Hematopoietic multipotent progenitor cell treated with erythropoietin and hydrocortisone succinate and interleukin-3 and kit ligand, for 4 days (in vitro differentiated cells): ENCODE results near the gene BICDL2.

Experiments
- DNase-seq: peaks from one replicate; pipeline ENCODE4 v3.0.0-alpha.2; 2015

BICDL2 gene

DNA sequence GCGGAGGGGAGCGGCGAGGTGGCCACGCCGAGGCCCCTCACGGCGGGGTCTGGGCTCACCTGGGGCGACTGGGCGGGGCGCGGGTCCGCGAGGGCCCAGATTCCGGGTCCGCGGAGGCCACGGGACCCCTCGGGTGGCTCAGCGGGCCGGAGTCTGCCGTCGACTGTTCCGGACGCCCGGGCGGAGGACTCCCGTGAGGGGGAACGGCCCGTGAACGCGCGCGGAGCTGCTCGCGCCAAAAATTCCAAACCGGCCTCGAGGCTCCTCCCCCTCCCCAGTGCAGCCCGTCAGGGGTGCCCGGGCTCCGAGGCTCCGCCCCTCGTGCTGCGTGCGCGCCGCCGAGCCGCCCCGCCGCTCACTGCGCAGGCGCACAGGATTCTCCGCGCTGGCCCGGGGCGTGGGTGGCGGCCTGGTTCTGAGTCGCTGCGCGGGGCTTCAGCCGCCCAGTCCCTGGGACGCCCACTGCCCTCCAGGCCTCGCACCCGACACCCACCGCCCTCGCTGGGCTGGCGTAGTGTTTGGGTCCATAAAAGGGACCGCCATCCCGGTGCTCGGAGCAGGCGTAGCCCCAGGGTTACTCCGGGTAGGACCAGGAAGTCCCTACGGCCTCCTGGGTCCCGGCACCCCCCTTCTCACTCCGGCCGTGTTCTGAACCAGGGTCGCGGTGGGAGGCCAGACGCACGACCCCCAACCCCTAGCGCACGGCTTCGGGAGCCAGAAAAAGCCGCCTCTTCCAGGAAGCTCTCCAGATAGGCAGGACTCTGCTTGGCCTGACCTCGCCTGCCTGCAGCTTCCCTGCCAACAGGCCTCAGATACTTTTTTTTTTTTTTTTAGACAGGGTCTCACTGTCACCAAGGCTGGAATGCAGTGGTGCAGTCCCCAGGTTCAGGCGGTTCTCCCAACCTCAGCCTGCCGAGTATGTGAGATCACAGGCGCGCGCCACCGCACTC lies 56.2 kb downstream of the BICDL2 start, which contains the start of gene PKMYT1:
Gene PKMYT1 (minus strand): TSS at position 220 of the 950 bp plus-strand sequence. CDS start 789 bp downstream, outside the sequence.
- peak; percentile 97 for DNase-seq

DNA sequence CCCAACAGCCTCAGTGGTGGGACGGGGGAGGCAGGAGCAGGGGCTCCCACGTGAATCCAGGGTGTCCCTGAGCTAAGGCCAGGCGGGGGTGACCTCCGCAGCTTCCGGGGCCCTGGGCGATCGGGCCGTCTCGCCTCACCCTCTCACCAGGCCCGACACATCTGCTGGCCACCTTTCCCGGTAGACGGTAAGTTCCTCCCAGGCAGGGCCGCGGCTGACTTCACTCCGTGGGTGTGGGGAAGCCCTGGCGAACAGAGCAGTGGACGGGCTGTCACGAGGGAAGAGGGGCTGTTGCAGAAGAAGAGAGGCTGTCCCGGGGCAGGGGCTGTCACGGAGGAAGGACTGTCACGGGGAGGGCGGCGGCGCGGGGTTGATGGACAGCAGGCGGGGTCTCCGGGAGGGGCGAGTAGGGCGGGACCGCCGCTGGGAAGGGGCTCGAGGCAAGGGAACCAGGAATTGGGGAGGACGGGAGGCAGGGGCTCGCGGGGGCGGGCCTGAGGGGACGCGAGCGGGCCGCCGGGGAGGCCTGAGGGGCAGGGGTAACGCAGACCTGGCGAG lies 57.0 kb downstream of the BICDL2 start:
- peak; percentile 67 for DNase-seq
